ENCODE results near the gene DNM3. TPM values are rescaled to one million over a fixed set of nuclear protein-coding genes. Genes with fewer than 3 reads are reported as not detected.

Gene DNM3
- total RNA-seq, 1 experiment from 2014 or later: 1.2 TPM

GRCh38 chr1:172377565-172377964 lies 536.3 kb downstream of the DNM3 start:
- Mint-ChIP-seq H3K27me3 (ENCODE audit: unreplicated experiment) (no peaks in the 10 kb centered on the region), H3K4me1 (ENCODE audit: low read depth, unreplicated experiment) (peaks cover 16% of the 10 kb centered on the region), H3K4me3 (ENCODE audit: low read depth, unreplicated experiment) (no peak overlapping the region), H3K27ac (ENCODE audit: unreplicated experiment) (no peak overlapping the region), H3K9me3 (ENCODE audit: low read depth, unreplicated experiment) (no peaks in the 10 kb centered on the region), H3K36me3 (ENCODE audit: insufficient read depth, unreplicated experiment) (no peaks in the 10 kb centered on the region)
- TF ChIP-seq, protein P1, sequence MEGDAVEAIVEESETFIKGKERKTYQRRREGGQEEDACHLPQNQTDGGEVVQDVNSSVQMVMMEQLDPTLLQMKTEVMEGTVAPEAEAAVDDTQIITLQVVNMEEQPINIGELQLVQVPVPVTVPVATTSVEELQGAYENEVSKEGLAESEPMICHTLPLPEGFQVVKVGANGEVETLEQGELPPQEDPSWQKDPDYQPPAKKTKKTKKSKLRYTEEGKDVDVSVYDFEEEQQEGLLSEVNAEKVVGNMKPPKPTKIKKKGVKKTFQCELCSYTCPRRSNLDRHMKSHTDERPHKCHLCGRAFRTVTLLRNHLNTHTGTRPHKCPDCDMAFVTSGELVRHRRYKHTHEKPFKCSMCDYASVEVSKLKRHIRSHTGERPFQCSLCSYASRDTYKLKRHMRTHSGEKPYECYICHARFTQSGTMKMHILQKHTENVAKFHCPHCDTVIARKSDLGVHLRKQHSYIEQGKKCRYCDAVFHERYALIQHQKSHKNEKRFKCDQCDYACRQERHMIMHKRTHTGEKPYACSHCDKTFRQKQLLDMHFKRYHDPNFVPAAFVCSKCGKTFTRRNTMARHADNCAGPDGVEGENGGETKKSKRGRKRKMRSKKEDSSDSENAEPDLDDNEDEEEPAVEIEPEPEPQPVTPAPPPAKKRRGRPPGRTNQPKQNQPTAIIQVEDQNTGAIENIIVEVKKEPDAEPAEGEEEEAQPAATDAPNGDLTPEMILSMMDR (IDR thresholded peaks at IDR 0.05; ENCODE audit: unreplicated experiment): no peak
- intact Hi-C loops (cut with micrococcal nuclease; ENCODE audit: unreplicated experiment): no loop called here
- CTCF ChIA-PET: interaction anchor here (1.3 kb wide), 1 partner anchor 17 kb away, joined by 4 read pairs; no protein-coding TSS in a partner anchor
- DNase-seq: no peak
- BruUV-seq (replicated peaks): no TSS peak

GRCh38 chr1:172378109-172378760 lies 536.9 kb downstream of the DNM3 start:
- no peaks in the 10 kb centered on the region for H3K36me3 Mint-ChIP-seq (ENCODE audit: insufficient read depth, unreplicated experiment)
- no peaks in the 10 kb centered on the region for H3K27me3 Mint-ChIP-seq (ENCODE audit: unreplicated experiment)
- no TSS peak for BruUV-seq (replicated peaks)
- H3K4me3 Mint-ChIP-seq (ENCODE audit: low read depth, unreplicated experiment): no peak overlapping the region
- H3K27ac Mint-ChIP-seq (ENCODE audit: unreplicated experiment): no peak overlapping the region
- H3K9me3 Mint-ChIP-seq (ENCODE audit: low read depth, unreplicated experiment): no peaks in the 10 kb centered on the region
- TF ChIP-seq, protein P1 (IDR thresholded peaks at IDR 0.05; ENCODE audit: unreplicated experiment): no peak
- intact Hi-C loops (cut with micrococcal nuclease; ENCODE audit: unreplicated experiment): no loop called here
- CTCF ChIA-PET: no interaction called here
- DNase-seq: no peak
- peaks cover 18% of the 10 kb centered on the region for H3K4me1 Mint-ChIP-seq (ENCODE audit: low read depth, unreplicated experiment)

GRCh38 chr1:172380441-172381244 lies 539.3 kb downstream of the DNM3 start:
- no peaks in the 10 kb centered on the region for H3K36me3 Mint-ChIP-seq (ENCODE audit: insufficient read depth, unreplicated experiment)
- no peaks in the 10 kb centered on the region for H3K27me3 Mint-ChIP-seq (ENCODE audit: unreplicated experiment)
- no peak overlapping the region for H3K4me3 Mint-ChIP-seq (ENCODE audit: low read depth, unreplicated experiment)
- DNase-seq: no peak
- H3K4me1 Mint-ChIP-seq (ENCODE audit: low read depth, unreplicated experiment): peaks cover 24% of the 10 kb centered on the region
- CTCF ChIA-PET: interaction anchor here (0.6 to 1.0 kb wide), 2 partner anchors 14 to 136 kb away, joined by 3 to 4 read pairs; no protein-coding TSS in a partner anchor
- intact Hi-C loops (cut with micrococcal nuclease; ENCODE audit: unreplicated experiment): no loop called here
- TF ChIP-seq, protein P1 (IDR thresholded peaks at IDR 0.05; ENCODE audit: unreplicated experiment): no peak
- no peak overlapping the region for H3K27ac Mint-ChIP-seq (ENCODE audit: unreplicated experiment)
- BruUV-seq (replicated peaks): no TSS peak
- no peaks in the 10 kb centered on the region for H3K9me3 Mint-ChIP-seq (ENCODE audit: low read depth, unreplicated experiment)

- H3K4me3 Mint-ChIP-seq (ENCODE audit: low read depth, unreplicated experiment): no peak overlapping the region
- intact Hi-C loops (cut with micrococcal nuclease; ENCODE audit: unreplicated experiment): no loop called here
- CTCF ChIA-PET: no interaction called here
Measured at GRCh38 chr1:172381946-172382345, 540.6 kb downstream of the DNM3 start.

More at GRCh38 chr1:172381946-172382345, 540.6 kb downstream of the DNM3 start:
- DNase-seq: no peak
- Mint-ChIP-seq H3K4me1 (ENCODE audit: low read depth, unreplicated experiment) (peaks cover 24% of the 10 kb centered on the region), H3K27me3 (ENCODE audit: unreplicated experiment) (no peaks in the 10 kb centered on the region), H3K27ac (ENCODE audit: unreplicated experiment) (no peak overlapping the region), H3K9me3 (ENCODE audit: low read depth, unreplicated experiment) (no peaks in the 10 kb centered on the region), H3K36me3 (ENCODE audit: insufficient read depth, unreplicated experiment) (no peaks in the 10 kb centered on the region)
- BruUV-seq (replicated peaks): no TSS peak
- TF ChIP-seq, protein P1 (IDR thresholded peaks at IDR 0.05; ENCODE audit: unreplicated experiment): no peak
